GM23338 (cell line): Measurements from ENCODE around the gene SKA1. TPM values are rescaled to one million over a fixed set of nuclear protein-coding genes. Genes with fewer than 3 reads are reported as not detected.

Experiments
- ATAC-seq: fragments of 200-7000 bp; cut with Tn5 transposase; 3 replicates; pipeline ENCODE4 v1.9.1; 2020
- DNase-seq: peaks from one replicate; pipeline ENCODE4 v3.0.0-alpha.2; 2015; ENCODE audit warnings: low spot score
- H2AFZ ChIP-seq: fragments of 200-600 bp; sonication (generic); 2 replicates; pipeline ENCODE4 v1.8.0; 2016; ENCODE audit warnings: antibody characterized with exemption, mild to moderate bottlenecking, moderate library complexity
- H3F3A ChIP-seq: fragments of 200-600 bp; sonication (generic); replicated peaks from 2 replicates; pipeline ENCODE4 v1.8.0; 2017; ENCODE audit warnings: antibody characterized with exemption, mixed run types, low read depth
- H3K27ac ChIP-seq: fragments of 200-600 bp; sonication (generic); 2 replicates; pipeline ENCODE4 v1.6.1; 2016; ENCODE audit warnings: low read depth
- H3K27me3 ChIP-seq: fragments of 200-600 bp; sonication (generic); 2 replicates; pipeline ENCODE4 v1.8.0; 2016; ENCODE audit warnings: mild to moderate bottlenecking, mixed run types, moderate library complexity; ENCODE audit not compliant: insufficient read depth
- H3K36me3 ChIP-seq: fragments of 200-600 bp; sonication (generic); 2 replicates; pipeline ENCODE4 v1.8.0; 2016; ENCODE audit warnings: mild to moderate bottlenecking; ENCODE audit not compliant: insufficient read depth
- H3K4me1 ChIP-seq: fragments of 200-600 bp; sonication (generic); 2 replicates; pipeline ENCODE4 v1.8.0; 2016; ENCODE audit warnings: mild to moderate bottlenecking, moderate library complexity; ENCODE audit not compliant: insufficient read depth
- H3K4me2 ChIP-seq: fragments of 200-600 bp; sonication (generic); 2 replicates; pipeline ENCODE4 v1.7.1; 2017; ENCODE audit warnings: mixed run types
- H3K4me3 ChIP-seq: fragments of 200-600 bp; sonication (generic); 2 replicates; pipeline ENCODE4 v1.6.1; 2016; ENCODE audit warnings: mixed run types
- H3K79me2 ChIP-seq: fragments of 200-600 bp; sonication (generic); replicated peaks from 2 replicates; pipeline ENCODE4 v1.8.0; 2017; ENCODE audit warnings: mild to moderate bottlenecking; ENCODE audit not compliant: insufficient read depth
- H3K9me2 ChIP-seq: fragments of 200-600 bp; sonication (generic); 2 replicates; pipeline ENCODE4 v1.8.0; 2017; ENCODE audit not compliant: insufficient read depth
- H4K20me1 ChIP-seq: fragments of 200-600 bp; sonication (generic); replicated peaks from 2 replicates; pipeline ENCODE4 v1.8.0; 2017; ENCODE audit warnings: mild to moderate bottlenecking; ENCODE audit not compliant: insufficient read depth
- H3K27ac Mint-ChIP-seq: 2 replicates; pipeline ENCODE4 v1.8.0; 2020; ENCODE audit warnings: inconsistent platforms, mild to moderate bottlenecking, moderate library complexity, mixed read lengths
- H3K27me3 Mint-ChIP-seq: 3 replicates; pipeline ENCODE4 v1.8.0; 2022; ENCODE audit warnings: low read depth, mild to moderate bottlenecking, moderate library complexity, mixed read lengths, inconsistent platforms; ENCODE audit not compliant: insufficient read depth, poor library complexity
- H3K36me3 Mint-ChIP-seq: 3 replicates; pipeline ENCODE4 v1.8.0; 2021; ENCODE audit warnings: low read depth, mild to moderate bottlenecking, inconsistent platforms, moderate library complexity, mixed read lengths
- H3K4me1 Mint-ChIP-seq: 3 replicates; pipeline ENCODE4 v1.8.0; 2020; ENCODE audit warnings: mild to moderate bottlenecking, inconsistent platforms, mixed read lengths
- H3K4me3 Mint-ChIP-seq: 3 replicates; pipeline ENCODE4 v1.8.0; 2021; ENCODE audit warnings: moderate library complexity, mild to moderate bottlenecking, inconsistent platforms, mixed read lengths
- H3K9me3 Mint-ChIP-seq: 3 replicates; pipeline ENCODE4 v1.8.0; 2020; ENCODE audit warnings: moderate library complexity, mild to moderate bottlenecking, inconsistent platforms, mixed read lengths
- CREB1 ChIP-seq: fragments of 250-450 bp; sonication (Bioruptor Pico); IDR thresholded peaks from 2 replicates; pipeline ENCODE4 v1.5.0; 2020; ENCODE audit warnings: low read depth, mild to moderate bottlenecking, moderate library complexity
- CTCF ChIP-seq, 2 experiments: fragments of 200-600 bp in 1 of 2; sonication (generic) in 1 of 2; conservative IDR thresholded peaks; 2 replicates each; pipeline versions ENCODE4 v1.5.1 to v1.6.1; 2016 to 2017; ENCODE audit warnings: antibody characterized with exemption in 2 of 2, low read depth in 2 of 2, mild to moderate bottlenecking in 2 of 2, moderate library complexity in 1 of 2
- ETS1 ChIP-seq: IDR thresholded peaks from 2 replicates; pipeline ENCODE4 v1.6.1; 2016; ENCODE audit warnings: antibody characterized with exemption
- EZH2 ChIP-seq: fragments of 200-600 bp; sonication (generic); IDR thresholded peaks from one replicate; pipeline ENCODE4 v1.8.0; 2017; ENCODE audit warnings: antibody characterized with exemption, mild to moderate bottlenecking, low read depth; ENCODE audit not compliant: unreplicated experiment
- EZH2phosphoT487 ChIP-seq: fragments of 200-600 bp; sonication (generic); IDR thresholded peaks from one replicate; pipeline ENCODE4 v1.8.1; 2018; ENCODE audit warnings: antibody characterized with exemption; ENCODE audit not compliant: unreplicated experiment
- JUNB ChIP-seq: IDR thresholded peaks from one replicate; pipeline ENCODE4 v1.6.1; 2016; ENCODE audit warnings: antibody characterized with exemption; ENCODE audit not compliant: unreplicated experiment
- NANOG ChIP-seq: IDR thresholded peaks from 2 replicates; pipeline ENCODE4 v1.6.1; 2016; ENCODE audit warnings: antibody characterized with exemption, borderline replicate concordance
- POLR2AphosphoS5 ChIP-seq: IDR thresholded peaks from 2 replicates; pipeline ENCODE4 v1.6.1; 2016; ENCODE audit warnings: antibody characterized with exemption, low read depth
- REST ChIP-seq: IDR thresholded peaks from one replicate; pipeline ENCODE4 v1.6.1; 2018; ENCODE audit warnings: antibody characterized with exemption; ENCODE audit not compliant: unreplicated experiment
- STAT1 ChIP-seq: IDR thresholded peaks from one replicate; pipeline ENCODE4 v1.6.1; 2016; ENCODE audit warnings: antibody characterized with exemption; ENCODE audit not compliant: unreplicated experiment
- ZNF114 ChIP-seq: fragments of 250-450 bp; sonication (Bioruptor Pico); IDR thresholded peaks from 2 replicates; pipeline ENCODE4 v1.5.0; 2020; ENCODE audit warnings: mild to moderate bottlenecking, moderate library complexity
- ZNF331 ChIP-seq: fragments of 250-450 bp; sonication (Bioruptor Pico); IDR thresholded peaks from 2 replicates; pipeline ENCODE4 v1.5.0; 2020; ENCODE audit warnings: low read depth, mild to moderate bottlenecking, moderate library complexity
- ZNF462 ChIP-seq: fragments of 250-450 bp; sonication (Bioruptor Pico); IDR thresholded peaks from 2 replicates; pipeline ENCODE4 v1.5.0; 2020; ENCODE audit warnings: mild to moderate bottlenecking, moderate library complexity
- polyA plus RNA-seq: library from polyadenylated mRNA; unstranded; fragments of >200 nt; fragmentation: Nextera tagmentation; extraction: Ambion mirVana; gene quantifications from 2 replicates; pipeline ENCODE4 v1.2.1, GENCODE V29; 2016
- total RNA-seq: library from RNA; depleted of rRNA; stranded (reverse); fragments of >200 nt; shearing (Covaris generic); gene quantifications from 2 replicates; pipeline ENCODE4 v1.2.3, GENCODE V29; 2014

The SKA1 gene
- total and polyA plus RNA-seq, 2 experiments from 2014 or later: 14.2 to 25.1 TPM

GRCh38 chr18:50388988-50389387 lies 14.1 kb downstream of the SKA1 start:
- Histone ChIP-seq H3K27ac (no peak overlapping the region), H2AFZ (no peak overlapping the region), H4K20me1 (no peaks in the 10 kb centered on the region), H3F3A (no peaks in the 10 kb centered on the region), H3K27me3 (no peaks in the 10 kb centered on the region), H3K4me2 (no peak overlapping the region), H3K36me3 (peaks cover 12% of the 10 kb centered on the region), H3K4me3 (no peak overlapping the region), H3K79me2 (no peaks in the 10 kb centered on the region), H3K4me1 (no peaks in the 10 kb centered on the region), H3K9me2 (no peaks in the 10 kb centered on the region)
- Mint-ChIP-seq H3K27me3 (no peaks in the 10 kb centered on the region), H3K36me3 (peaks cover 12% of the 10 kb centered on the region; the same call in 2 of the 3 replicates), H3K27ac (no peak overlapping the region), H3K4me3 (no peak overlapping the region), H3K4me1 (peaks cover 4% of the 10 kb centered on the region; the same call in 2 of the 3 replicates), H3K9me3 (no peaks in the 10 kb centered on the region)
- ATAC-seq (no peak), DNase-seq (no peak)
- no peak for TF ChIP-seq NANOG
- TF ChIP-seq CTCF (conservative IDR thresholded peaks at IDR 0.05; ENCODE audit: low read depth in 2 of 2): no peak
- TF ChIP-seq EZH2: no peak
- no peak for TF ChIP-seq JUNB
- no peak for TF ChIP-seq ZNF331 (CRISPR knock-in tag)
- TF ChIP-seq REST: no peak
- no peak for TF ChIP-seq ZNF114
- no peak for TF ChIP-seq CREB1 (CRISPR knock-in tag)
- TF ChIP-seq POLR2AphosphoS5: no peak
- no peak for TF ChIP-seq ZNF462
- no peak for TF ChIP-seq STAT1
- TF ChIP-seq EZH2phosphoT487: no peak
- no peak for TF ChIP-seq ETS1
